Measurements from ENCODE around the gene RRBP1.
"Not testable (repeated sequence)": the region's sequence is repeated elsewhere in the genome, so short reads cannot be mapped to it uniquely, and the experiment has no call there.

Gene RRBP1

GRCh38 chr20:17662333-17663039 lies 19.6 kb downstream of the RRBP1 start:
- no peak for DNase-seq

- DNase-seq = no peak
These were observed 20.8 kb downstream of the RRBP1 start for GRCh38 chr20:17661121-17661744.

GRCh38 chr20:17660667-17661066 lies 21.4 kb downstream of the RRBP1 start:
- DNase-seq = no peak

GRCh38 chr20:17659801-17660200 lies 22.2 kb downstream of the RRBP1 start:
- no peak for DNase-seq

- DNase-seq = not testable (repeated sequence)
These were observed 22.7 kb downstream of the RRBP1 start for GRCh38 chr20:17659344-17659743.

GRCh38 chr20:17658648-17658993 lies 23.4 kb downstream of the RRBP1 start:
- no peak for DNase-seq

DNA sequence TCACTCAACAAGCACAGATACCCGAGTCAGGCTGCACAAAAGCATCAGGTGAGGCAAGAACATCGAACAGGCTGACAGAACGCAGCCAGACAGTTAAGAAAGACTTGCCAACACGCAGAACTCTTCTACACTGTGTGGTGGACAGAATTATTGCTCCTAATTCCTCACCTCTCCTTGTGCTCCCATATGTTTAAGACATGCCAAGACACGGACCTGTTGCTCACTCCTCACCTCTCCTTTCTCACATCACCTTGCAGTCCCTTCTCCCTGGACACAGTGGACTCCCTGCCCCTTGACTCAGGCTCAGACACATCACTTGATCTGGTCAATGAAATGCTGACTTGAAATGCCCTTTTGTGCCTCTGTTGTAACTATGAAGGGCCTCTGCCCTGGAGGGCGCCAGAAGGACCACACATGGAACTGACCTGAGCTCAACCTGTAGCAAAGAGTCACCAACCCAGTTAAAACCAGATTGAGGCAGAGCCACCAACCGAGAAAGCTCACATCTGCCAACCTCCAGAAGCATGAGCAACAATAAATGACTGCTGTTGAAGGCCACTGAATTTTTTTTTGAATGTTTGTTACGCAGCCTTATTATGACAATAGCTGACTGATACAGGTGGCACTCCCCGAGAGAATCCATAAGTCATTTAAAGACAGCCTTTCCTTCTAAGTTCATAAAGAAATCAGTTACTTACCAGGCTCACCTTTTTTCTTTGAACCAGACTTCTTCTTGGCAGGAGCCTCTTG lies 24.0 kb downstream of the RRBP1 start:
- no peak for DNase-seq

DNA sequence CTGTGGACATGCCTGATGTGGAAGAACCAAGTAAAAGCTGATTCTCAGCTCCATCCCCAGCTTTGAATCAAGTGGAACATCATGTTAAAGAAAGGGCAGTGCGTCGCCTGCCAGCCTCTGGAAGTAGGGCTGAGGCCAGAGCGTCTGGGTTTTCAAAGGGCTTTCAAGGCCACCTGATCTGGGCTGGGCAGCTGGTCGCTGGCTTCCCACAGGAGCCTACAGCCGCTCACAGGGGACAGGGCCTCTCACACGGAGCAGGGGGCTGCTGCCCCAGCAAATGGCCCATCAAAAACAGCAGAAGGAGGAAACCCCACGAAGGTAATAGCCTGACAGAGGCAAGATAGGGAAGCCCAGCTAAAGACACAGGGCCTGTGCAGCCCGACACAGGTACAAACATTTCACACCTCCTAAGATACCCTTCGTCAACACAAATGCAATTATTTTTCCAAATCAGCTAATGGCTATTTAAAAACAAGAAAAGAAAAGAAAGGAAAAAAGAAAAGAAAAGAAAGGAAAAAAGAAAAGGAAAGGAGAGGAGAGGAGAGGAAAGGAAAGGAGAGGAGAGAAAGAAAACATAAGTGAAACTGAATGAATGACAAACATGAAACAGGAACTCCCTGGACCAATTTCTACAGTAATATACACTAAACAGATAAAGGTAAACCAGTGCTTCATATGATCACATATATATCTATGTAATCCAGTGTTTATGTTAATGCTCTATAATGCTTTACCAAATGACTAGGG lies 24.8 kb downstream of the RRBP1 start:
- no peak for DNase-seq

GRCh38 chr20:17655865-17656479 lies 26.1 kb downstream of the RRBP1 start:
- no peak for DNase-seq

DNA sequence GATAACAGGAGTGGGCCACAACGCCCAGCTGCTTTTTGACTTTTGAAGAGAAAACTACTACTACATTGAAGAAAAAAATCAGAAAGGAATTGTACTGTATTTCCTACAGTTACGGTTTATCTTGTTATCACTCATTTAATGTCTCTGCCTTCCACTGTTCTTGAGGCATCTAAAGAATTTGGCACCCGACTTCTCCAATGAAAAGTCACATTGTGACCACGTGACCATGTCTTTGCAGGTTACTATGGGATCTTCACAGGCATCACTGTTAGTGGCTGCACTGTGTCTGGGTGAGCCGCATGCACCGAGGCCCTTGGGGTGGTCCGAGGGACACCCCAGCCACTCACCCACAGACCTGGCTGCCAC lies 26.8 kb downstream of the RRBP1 start:
- no peak for DNase-seq

DNA sequence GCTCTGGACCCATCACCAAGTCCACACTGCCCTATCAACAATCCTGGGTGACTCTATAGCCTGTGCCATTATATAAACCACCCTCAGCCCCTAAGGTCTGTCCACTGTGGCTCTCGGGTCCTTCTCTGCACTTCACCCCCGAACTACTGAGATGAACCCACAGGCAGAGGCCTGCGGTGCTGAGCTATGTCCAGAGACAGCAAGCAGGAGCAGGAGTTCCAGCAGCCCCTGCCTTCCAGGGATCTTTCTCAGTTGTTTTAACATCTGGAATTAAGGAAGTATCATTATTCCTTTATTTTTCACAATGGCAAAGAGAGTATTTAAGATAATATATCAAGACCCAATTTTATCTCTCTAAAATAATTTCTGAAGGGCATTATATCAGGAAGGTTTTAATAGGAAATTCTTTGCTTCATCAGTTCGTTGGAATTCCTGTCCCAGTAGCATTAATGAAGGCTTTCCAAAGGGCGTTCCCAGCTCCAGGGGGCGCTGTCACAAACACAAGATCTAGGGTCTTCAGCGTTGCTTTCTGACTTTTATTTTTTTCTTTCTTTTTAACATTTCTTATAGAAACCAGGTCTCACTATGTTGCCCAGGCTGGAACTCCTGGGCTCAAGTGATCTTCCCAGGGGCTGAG lies 27.3 kb downstream of the RRBP1 start:
- no peak for DNase-seq

DNA sequence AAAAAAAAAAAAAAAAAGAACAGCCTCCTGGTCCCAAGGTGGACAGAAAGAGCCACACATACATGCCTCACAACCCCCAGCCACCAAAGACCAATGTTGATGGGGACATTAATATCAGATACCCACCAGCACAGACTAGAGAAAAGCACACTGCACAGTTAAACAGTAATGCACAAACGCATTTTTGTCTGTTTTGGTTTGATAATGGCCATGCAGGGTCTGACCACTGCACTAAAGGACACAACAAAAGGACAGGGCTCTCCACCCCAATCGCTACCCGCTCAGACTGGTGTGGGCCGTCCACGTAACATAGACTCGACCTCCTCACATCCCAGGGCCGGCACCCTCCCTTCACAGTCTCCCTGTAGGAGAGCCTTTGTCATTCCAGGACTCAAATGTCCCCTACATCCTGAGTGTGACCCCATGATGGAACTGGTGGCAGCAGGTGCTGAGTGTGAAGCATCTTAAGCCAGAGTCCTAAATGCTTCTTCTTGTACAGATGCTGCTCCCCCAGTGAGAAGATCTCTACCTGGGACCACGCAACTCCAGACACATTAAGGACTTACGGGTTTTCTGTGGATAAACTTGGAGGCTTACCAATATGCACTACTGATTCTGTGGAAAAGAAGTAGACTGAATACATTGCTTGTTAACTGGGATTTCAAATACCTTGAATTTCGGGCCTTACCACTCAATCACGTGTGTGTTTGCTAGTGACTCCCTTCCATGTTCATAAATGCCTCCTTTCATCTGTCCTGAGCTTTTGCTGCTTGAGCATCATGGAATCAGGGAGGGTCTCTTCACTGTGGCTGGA lies 28.0 kb downstream of the RRBP1 start:
- no peak for DNase-seq

GRCh38 chr20:17652411-17652810 lies 29.6 kb downstream of the RRBP1 start:
- no peak for DNase-seq

- DNase-seq = no peak
These were observed 30.2 kb downstream of the RRBP1 start for GRCh38 chr20:17651760-17652388.

- DNase-seq = no peak
These were observed 30.8 kb downstream of the RRBP1 start for GRCh38 chr20:17651129-17651759.

GRCh38 chr20:17650301-17651128 lies 31.5 kb downstream of the RRBP1 start:
- DNase-seq = no peak

DNA sequence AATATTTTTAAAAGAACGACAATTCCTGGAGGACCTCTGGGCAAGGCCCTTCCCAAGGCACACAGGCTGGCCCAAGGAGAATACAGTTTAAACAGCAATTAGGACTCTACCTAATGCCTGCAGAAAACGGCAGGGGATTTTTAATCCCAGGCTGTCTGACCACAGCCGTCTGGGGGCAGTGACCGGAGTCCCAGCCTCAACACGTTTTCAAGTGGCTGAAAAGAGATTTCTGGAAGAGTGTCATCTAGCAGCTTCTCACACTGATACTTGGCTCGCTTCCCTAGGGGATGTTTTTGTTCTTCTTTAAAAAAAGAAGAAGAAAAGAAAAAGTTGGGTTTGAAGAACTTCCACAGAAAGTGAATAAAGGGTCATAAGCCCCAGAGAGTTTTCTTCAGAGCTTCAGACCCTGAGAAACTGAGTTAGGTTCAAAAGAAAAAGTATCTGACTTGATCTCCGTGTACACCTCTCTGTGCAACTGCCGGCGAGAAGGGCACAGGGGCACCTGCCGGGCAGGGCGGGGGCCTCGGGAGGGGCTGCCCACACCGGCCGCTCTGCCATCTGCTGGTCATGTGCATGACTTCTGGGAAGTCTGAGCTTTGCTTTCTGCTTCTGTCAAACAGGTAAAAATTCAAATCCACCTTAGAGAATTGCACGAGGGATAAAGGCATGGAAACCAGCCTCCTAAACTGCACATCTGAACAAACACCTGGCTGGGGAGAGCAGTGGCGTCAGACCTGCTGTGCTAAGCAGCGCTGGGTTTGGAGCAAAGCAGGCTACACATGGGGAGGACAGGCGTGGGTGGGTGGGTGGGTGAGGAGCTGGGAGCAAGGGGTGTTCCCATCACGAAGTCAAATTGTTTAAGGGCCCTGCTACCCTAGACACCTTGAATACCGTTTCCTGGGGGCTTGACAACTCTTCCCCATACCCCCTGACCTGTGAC lies 33.0 kb downstream of the RRBP1 start:
- DNase-seq = peak; percentile 14

- DNase-seq = no peak
These were observed 33.8 kb downstream of the RRBP1 start for GRCh38 chr20:17648315-17648646.

Data from CD4-positive, alpha-beta T cell treated with Interleukin-12 subunit alpha and Interleukin-12 subunit beta, for 1 hour (primary cell).